A549 treated with DMSO at 1 μM for 4 hours (cell line): Measurements from ENCODE around the gene PLCG2. TPM values are rescaled to one million over a fixed set of nuclear protein-coding genes. Genes with fewer than 3 reads are reported as not detected.

Experiments used
- total RNA-seq: library from RNA; stranded (reverse); fragments of 200-300 nt; extraction: Qiagen RNA extraction; gene quantifications from 5 replicates; pipeline ENCODE4 v1.2.3, GENCODE V29; 2022; ENCODE audit warnings: low read depth

Gene PLCG2
- 3.0 to 4.8 TPM (median 4.3 TPM) in 5 replicates for total RNA-seq

DNA sequence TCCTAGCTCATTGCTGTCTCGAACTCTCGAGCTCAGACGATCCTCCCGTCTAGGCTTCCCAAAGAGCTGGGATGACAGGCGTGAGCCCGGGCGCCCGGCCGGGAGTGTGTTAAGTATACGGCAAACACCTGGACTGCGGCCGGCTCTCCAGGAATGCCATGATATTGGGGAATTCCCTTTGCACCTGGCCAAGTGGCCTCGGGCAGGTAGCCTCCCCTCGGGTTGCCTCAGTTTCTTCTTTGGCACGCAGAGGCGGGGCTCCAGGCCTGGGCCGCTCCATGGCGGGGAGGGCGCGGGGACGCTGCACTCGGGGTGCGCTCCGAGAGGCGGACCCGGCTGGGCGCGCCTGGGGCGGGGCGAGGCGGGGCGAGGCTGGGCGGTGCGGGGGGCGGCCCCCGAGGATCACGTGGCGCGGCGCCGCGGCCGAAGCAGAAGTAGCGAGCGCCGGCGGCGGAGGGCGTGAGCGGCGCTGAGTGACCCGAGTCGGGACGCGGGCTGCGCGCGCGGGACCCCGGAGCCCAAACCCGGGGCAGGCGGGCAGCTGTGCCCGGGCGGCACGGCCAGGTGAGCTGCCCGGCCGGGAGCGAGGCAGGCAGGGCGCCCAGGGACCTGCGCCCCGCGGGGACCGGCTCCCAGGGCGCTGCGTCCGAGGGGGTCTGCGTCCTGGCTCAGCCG, at the start of gene PLCG2:
Gene PLCG2 (plus strand): TSS at position 431 of the 675 bp plus-strand sequence. CDS start 6,699 bp downstream, outside the sequence.

DNA sequence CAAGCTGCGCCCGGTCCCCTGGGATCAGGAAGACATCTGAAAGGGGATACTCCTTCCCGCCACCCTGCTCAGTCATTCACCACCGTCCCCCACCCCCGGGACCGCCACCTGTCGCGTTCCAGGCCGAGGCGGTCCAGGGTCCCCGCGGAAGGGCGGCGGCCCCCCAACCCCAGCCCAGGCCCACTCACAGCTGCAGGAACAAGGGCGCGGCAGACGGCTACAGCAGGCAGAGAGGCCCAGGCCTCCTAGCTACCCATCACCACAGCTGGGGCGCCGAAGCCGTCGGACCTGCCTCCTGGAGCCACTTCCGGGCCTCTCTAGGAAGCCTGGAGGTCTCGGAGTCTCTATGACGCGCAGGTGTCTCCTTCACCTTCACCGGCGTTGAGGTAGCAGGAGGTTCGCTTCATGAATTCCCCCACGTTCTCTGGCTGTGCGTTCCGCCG, 232.1 kb downstream of the PLCG2 start, which contains the start of gene SDR42E1:
Gene SDR42E1 (minus strand): TSS at position 272 of the 443 bp plus-strand sequence. CDS start 10,612 bp downstream, outside the sequence.

Other genes starting within 250 kb of the PLCG2 start
- 1.2 to 2.1 TPM (median 1.6 TPM) in 5 replicates for gene SDR42E1, start 232.2 kb downstream of the PLCG2 start, total RNA-seq